GM21526 (cell line): ENCODE results near the gene NBPF8.
"Not testable (repeated sequence)": the region's sequence is repeated elsewhere in the genome, so short reads cannot be mapped to it uniquely, and the experiment has no call there.

Experiments used
- ATAC-seq: cut with Tn5 transposase; IDR thresholded peaks from one replicate; pipeline ENCODE4 v1.9.1; 2021; ENCODE audit warnings: moderate library complexity; ENCODE audit not compliant: unreplicated experiment, low FRiP score

The NBPF8 gene

GRCh38 chr1:120414911-120415480 lies at the start of gene NBPF8:
Gene NBPF8, plus strand, starts transcription at chr1:120415035. Its CDS starts 21,488 bp downstream, at chr1:120436523.
- peak; percentile 99 for ATAC-seq

- ATAC-seq: not testable (repeated sequence)
Measured at GRCh38 chr1:120367709-120368108, 47.1 kb upstream of the NBPF8 start.

- ATAC-seq: not testable (repeated sequence)
Measured at GRCh38 chr1:120386651-120387050, 28.2 kb upstream of the NBPF8 start.

- ATAC-seq: not testable (repeated sequence)
Measured at GRCh38 chr1:120388597-120389126, 26.2 kb upstream of the NBPF8 start.

- not testable (repeated sequence) for ATAC-seq
Measured at GRCh38 chr1:120391365-120391764, 23.5 kb upstream of the NBPF8 start.

- not testable (repeated sequence) for ATAC-seq
Measured at GRCh38 chr1:120393316-120394232, 21.3 kb upstream of the NBPF8 start.

GRCh38 chr1:120405348-120405747 lies 9.5 kb upstream of the NBPF8 start:
- not testable (repeated sequence) for ATAC-seq

- ATAC-seq: peak; percentile 16
Measured at GRCh38 chr1:120414451-120414850, 384 bp upstream of the NBPF8 start.

- not testable (repeated sequence) for ATAC-seq
Measured at GRCh38 chr1:120415492-120415961, 692 bp downstream of the NBPF8 start.

- ATAC-seq: not testable (repeated sequence)
Measured at GRCh38 chr1:120425063-120425462, 10.2 kb downstream of the NBPF8 start.

- ATAC-seq: not testable (repeated sequence)
Measured at GRCh38 chr1:120431626-120432025, 16.8 kb downstream of the NBPF8 start.

GRCh38 chr1:120433831-120434230 lies 19.0 kb downstream of the NBPF8 start:
- not testable (repeated sequence) for ATAC-seq

GRCh38 chr1:120449124-120449523 lies 34.3 kb downstream of the NBPF8 start:
- not testable (repeated sequence) for ATAC-seq
